LNCaP clone FGC (cell line): Measurements from ENCODE around the gene ACOT8.

Experiments
- DNase-seq: peaks from one replicate; pipeline ENCODE4 v3.0.0-alpha.2; 2011; ENCODE audit warnings: low read depth
- H3K4me3 ChIP-seq: 2 replicates; pipeline ENCODE4 v1.5.1; 2011; ENCODE audit warnings: mild to moderate bottlenecking, low read depth, low read length, control low read depth
- TF ChIP-seq, protein P1 (sequence below): IDR thresholded peaks from 2 replicates; pipeline ENCODE4 v1.5.1; 2012; ENCODE audit warnings: mild to moderate bottlenecking; ENCODE audit not compliant: control insufficient read depth, insufficient read depth; ENCODE audit errors: extremely low read depth

ACOT8 gene

DNA sequence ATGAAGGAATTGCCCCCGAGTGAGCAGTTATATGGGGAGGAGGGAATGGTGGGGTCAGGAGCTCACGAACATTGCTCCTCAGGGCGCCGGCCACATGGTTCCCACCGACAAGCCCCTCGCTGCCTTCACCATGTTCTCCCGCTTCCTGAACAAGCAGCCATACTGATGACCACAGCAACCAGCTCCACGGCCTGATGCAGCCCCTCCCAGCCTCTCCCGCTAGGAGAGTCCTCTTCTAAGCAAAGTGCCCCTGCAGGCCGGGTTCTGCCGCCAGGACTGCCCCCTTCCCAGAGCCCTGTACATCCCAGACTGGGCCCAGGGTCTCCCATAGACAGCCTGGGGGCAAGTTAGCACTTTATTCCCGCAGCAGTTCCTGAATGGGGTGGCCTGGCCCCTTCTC is 41.1 kb upstream of the ACOT8 start:
- no peak overlapping the region for H3K4me3 ChIP-seq
- DNase-seq = no peak
- TF ChIP-seq, protein P1, sequence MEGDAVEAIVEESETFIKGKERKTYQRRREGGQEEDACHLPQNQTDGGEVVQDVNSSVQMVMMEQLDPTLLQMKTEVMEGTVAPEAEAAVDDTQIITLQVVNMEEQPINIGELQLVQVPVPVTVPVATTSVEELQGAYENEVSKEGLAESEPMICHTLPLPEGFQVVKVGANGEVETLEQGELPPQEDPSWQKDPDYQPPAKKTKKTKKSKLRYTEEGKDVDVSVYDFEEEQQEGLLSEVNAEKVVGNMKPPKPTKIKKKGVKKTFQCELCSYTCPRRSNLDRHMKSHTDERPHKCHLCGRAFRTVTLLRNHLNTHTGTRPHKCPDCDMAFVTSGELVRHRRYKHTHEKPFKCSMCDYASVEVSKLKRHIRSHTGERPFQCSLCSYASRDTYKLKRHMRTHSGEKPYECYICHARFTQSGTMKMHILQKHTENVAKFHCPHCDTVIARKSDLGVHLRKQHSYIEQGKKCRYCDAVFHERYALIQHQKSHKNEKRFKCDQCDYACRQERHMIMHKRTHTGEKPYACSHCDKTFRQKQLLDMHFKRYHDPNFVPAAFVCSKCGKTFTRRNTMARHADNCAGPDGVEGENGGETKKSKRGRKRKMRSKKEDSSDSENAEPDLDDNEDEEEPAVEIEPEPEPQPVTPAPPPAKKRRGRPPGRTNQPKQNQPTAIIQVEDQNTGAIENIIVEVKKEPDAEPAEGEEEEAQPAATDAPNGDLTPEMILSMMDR = no peak

DNA sequence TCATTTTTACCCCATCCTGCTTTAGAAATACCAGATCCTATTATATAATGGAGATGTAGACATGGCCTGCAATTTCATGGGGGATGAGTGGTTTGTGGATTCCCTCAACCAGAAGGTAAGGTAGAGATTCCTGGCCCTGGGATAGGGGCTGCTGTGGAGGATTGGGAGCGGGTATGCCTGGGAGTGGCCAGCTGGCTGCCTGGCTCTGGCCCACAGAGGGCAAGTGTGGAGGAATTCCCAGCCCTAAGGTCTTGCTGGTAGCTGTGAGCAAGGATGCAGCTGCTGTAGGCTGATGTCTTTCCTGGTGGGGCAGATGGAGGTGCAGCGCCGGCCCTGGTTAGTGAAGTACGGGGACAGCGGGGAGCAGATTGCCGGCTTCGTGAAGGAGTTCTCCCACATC is 40.5 kb upstream of the ACOT8 start:
- no peak overlapping the region for H3K4me3 ChIP-seq
- TF ChIP-seq, protein P1 = no peak
- no peak for DNase-seq

DNA sequence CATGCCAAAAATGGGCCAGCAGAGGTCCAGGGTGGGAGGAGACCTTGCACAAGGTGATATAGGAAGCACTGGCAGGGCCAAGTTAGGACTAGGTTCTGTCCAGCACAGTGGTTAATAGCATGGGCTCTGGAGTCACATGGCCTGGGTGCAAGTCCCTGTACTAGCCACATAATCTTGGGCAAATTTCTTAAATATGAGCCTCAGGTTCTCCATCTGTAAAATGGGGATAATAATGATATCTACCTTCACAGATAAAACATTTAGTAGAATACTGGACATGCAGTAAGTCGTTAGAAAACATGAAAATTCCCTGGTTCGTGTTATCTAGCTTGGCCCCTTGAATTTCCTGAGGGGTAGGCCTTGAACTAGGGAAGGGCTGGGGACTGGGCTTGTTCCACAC is 40.1 kb upstream of the ACOT8 start:
- DNase-seq = no peak
- TF ChIP-seq, protein P1 = no peak
- H3K4me3 ChIP-seq = no peak overlapping the region

DNA sequence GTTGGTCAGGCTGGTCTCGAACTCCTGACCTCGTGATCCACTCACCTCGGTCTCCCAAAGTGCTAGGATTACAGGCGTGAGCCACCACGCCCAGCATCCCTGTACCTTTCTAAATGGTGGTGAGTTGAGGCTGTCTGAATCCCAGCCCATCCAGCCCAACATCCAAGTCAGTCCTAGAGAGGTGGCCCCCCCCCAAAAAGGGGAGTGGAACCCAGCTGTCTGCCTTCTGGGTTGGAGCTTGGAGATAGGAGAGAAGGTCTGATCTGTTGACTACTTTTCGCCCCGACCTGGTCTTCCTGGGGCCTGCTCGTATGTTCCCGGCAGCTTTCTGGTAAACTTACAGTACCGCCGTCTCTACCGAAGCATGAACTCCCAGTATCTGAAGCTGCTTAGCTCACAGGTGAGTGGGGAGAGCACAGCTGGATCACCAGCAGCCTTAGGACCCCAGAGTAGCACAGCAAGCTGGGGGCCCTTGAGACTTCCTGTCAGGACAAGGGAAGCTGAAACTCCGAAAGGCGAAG is 39.5 kb upstream of the ACOT8 start:
- TF ChIP-seq, protein P1 = no peak
- no peak for DNase-seq
- H3K4me3 ChIP-seq = no peak overlapping the region

DNA sequence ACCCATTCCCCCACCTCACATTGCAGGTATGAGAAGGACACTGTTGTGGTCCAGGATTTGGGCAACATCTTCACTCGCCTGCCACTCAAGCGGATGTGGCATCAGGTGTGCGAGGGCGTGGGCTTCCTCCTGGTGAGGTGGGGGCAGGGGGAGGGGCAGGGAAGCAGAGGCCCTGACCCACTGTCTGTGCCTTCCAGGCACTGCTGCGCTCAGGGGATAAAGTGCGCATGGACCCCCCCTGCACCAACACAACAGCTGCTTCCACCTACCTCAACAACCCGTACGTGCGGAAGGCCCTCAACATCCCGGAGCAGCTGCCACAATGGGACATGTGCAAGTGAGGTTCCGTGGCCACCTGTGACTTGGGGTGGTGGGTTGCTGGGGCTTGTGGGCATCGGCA is 37.6 kb upstream of the ACOT8 start:
- DNase-seq = no peak
- TF ChIP-seq, protein P1 = no peak
- no peak overlapping the region for H3K4me3 ChIP-seq

DNA sequence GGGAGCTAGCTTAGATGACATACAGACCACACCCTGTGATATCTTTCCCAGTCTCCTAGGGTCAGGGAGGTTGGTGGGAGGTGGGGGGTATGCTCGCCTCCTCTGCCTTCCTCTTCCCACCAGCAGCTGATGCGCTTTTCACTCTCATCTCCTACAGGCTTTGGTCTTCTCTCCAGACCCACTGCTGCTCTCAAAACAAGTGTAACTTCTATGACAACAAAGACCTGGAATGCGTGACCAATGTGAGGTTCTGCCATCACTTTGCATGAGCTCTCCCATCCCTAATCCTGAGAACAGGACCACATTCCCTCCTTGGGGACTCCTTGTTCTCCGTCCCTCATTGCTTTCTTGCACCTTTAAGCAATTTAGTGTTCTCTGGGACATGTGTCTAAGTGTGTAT is 36.6 kb upstream of the ACOT8 start:
- TF ChIP-seq, protein P1 = no peak
- no peak overlapping the region for H3K4me3 ChIP-seq
- no peak for DNase-seq

DNA sequence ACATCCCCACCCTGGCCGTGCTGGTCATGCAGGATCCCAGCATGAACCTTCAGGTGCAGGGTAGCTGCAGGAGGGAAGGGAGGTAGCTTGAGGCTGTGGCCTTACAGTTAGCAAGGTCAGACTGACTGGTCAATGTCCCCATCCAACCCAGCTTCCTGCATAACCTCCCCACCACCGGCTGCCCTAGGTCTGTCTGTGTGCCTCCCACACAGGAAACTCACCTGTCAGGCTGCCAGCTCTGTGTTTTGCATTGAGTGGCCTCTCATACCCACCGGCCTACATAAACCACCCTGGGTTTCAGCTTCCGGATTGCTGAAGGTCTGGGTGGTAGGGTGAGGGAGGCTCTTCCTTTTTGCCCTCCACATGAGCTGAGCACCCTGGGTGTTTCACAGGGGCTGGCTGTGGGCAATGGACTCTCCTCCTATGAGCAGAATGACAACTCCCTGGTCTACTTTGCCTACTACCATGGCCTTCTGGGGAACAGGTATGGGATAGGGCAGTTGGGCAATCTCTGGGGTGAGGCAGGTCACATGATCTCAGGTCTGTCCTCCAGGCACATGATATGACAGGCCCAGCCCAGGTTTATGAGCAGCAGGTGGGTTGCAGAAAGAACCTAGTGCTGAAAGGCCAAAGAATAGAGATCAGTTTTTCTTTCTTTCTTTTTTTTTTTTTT is 35.8 kb upstream of the ACOT8 start:
- no peak for DNase-seq
- TF ChIP-seq, protein P1 = no peak
- H3K4me3 ChIP-seq = no peak overlapping the region
